A549 (cell line): ENCODE measurements around the gene TSHR.

Source experiments
- BCL3 ChIP-seq: fragments of >200 bp; sonication (Bioruptor Twin); formaldehyde crosslinking; IDR thresholded peaks from 3 replicates; pipeline ENCODE4 v1.6.1; 2016
- CTCF ChIP-seq: fragments of >200 bp; sonication (Bioruptor Twin); formaldehyde crosslinking; IDR thresholded peaks from 3 replicates; pipeline ENCODE4 v1.5.1; 2016
- HMGXB4 ChIP-seq: fragments of 250-450 bp; sonication (Bioruptor Pico); IDR thresholded peaks from 2 replicates; pipeline ENCODE4 v1.5.0; 2021; ENCODE audit warnings: mild to moderate bottlenecking, moderate library complexity, borderline replicate concordance
- REST ChIP-seq: fragments of 200-600 bp; sonication (generic); IDR thresholded peaks from 2 replicates; pipeline ENCODE4 v1.6.1; 2016; ENCODE audit warnings: antibody characterized with exemption, mild to moderate bottlenecking, moderate library complexity

GRCh38 chr14:81066672-81067071 lies 111.3 kb downstream of the TSHR start:
- TF ChIP-seq REST (no peak), BCL3 (no peak), HMGXB4 (CRISPR knock-in tag) (no peak), CTCF (no peak)
